ENCODE results near the gene SHB.

- TF ChIP-seq SP2 (tag by site-specific recombination; IDR thresholded peaks at IDR 0.05): no peak
- no peak for TF ChIP-seq ZNF10 (tag by site-specific recombination; IDR thresholded peaks at IDR 0.05)
- no peak for TF ChIP-seq ELK4 (IDR thresholded peaks at IDR 0.05; ENCODE audit: borderline replicate concordance, low read depth, low read length)
- TF ChIP-seq CTCF (tag by site-specific recombination; IDR thresholded peaks at IDR 0.05): no peak
- no peak for TF ChIP-seq MZF1 (tag by site-specific recombination; IDR thresholded peaks at IDR 0.05; ENCODE audit: borderline replicate concordance)
These were observed 101.8 kb downstream of the SHB start for GRCh38 chr9:37967014-37967760.
